Liver (tissue), 9 donors: ENCODE data around the gene CLEC16A. TPM values are rescaled to one million over a fixed set of nuclear protein-coding genes. Genes with fewer than 3 reads are reported as not detected.

Experiments used
- DNase-seq: peaks from one replicate; pipeline ENCODE4 v3.0.0-alpha.2; 2017; ENCODE audit warnings: low spot score
- H3K27ac ChIP-seq, 2 donors: one replicate each; pipeline ENCODE4 v1.7.0; 2013; ENCODE audit warnings: inconsistent platforms in 2 of 2, low read length in 2 of 2, control low read depth in 1 of 2, low read depth in 1 of 2, mild to moderate bottlenecking in 1 of 2
- H3K27me3 ChIP-seq, 4 donors: one replicate each; pipeline versions ENCODE4 v1.6.1 to v1.7.0; 2013; ENCODE audit warnings: low read length in 3 of 4, inconsistent platforms in 1 of 4, mild to moderate bottlenecking in 1 of 4, moderate library complexity in 1 of 4; ENCODE audit not compliant: control insufficient read depth in 4 of 4, insufficient read depth in 4 of 4
- H3K36me3 ChIP-seq, 4 donors: one replicate each; pipeline versions ENCODE4 v1.6.1 to v1.7.0; 2013; ENCODE audit warnings: low read length in 3 of 4, mild to moderate bottlenecking in 3 of 4, low read depth in 1 of 4, moderate library complexity in 1 of 4; ENCODE audit not compliant: control insufficient read depth in 4 of 4, insufficient read depth in 3 of 4
- H3K4me1 ChIP-seq, 4 donors: one replicate each; pipeline versions ENCODE4 v1.6.1 to v1.7.0; 2013; ENCODE audit warnings: low read length in 3 of 4, mild to moderate bottlenecking in 3 of 4, moderate library complexity in 1 of 4; ENCODE audit not compliant: control insufficient read depth in 4 of 4, insufficient read depth in 4 of 4
- H3K4me3 ChIP-seq, 3 donors: one replicate each; pipeline versions ENCODE4 v1.6.1 to v1.7.0; 2013; ENCODE audit warnings: low read length in 3 of 3, control low read depth in 1 of 3, low read depth in 1 of 3, mild to moderate bottlenecking in 1 of 3
- H3K9ac ChIP-seq, 2 donors: one replicate each; pipeline ENCODE4 v1.7.0; 2013; ENCODE audit warnings: low read length in 2 of 2, mild to moderate bottlenecking in 2 of 2, moderate library complexity in 2 of 2, control low read depth in 1 of 2, low read depth in 1 of 2
- H3K9me3 ChIP-seq, 4 donors: one replicate each; pipeline versions ENCODE4 v1.6.1 to v1.7.0; 2013; ENCODE audit warnings: low read length in 3 of 4; ENCODE audit not compliant: control insufficient read depth in 4 of 4
- ATF3 ChIP-seq: IDR thresholded peaks from 2 replicates; pipeline ENCODE4 v1.6.1; 2016; ENCODE audit warnings: antibody characterized with exemption
- CTCF ChIP-seq: fragments of 150-350 bp; IDR thresholded peaks from 2 replicates; pipeline ENCODE4 v1.5.1; 2017; ENCODE audit warnings: improper control_type of control experiment, low read depth, low read length; ENCODE audit not compliant: missing input control
- EGR1 ChIP-seq, 2 donors: IDR thresholded peaks; 2 replicates each; pipeline ENCODE4 v1.6.1; 2016 to 2018; ENCODE audit warnings: antibody characterized with exemption in 2 of 2, low read depth in 2 of 2
- FOXA1 ChIP-seq: IDR thresholded peaks from 2 replicates; pipeline ENCODE4 v1.6.1; 2016; ENCODE audit warnings: antibody characterized with exemption
- FOXA2 ChIP-seq: IDR thresholded peaks from 2 replicates; pipeline ENCODE4 v1.6.1; 2016; ENCODE audit warnings: antibody characterized with exemption
- GABPA ChIP-seq, 2 donors: IDR thresholded peaks in 1 of 2; conservative IDR thresholded peaks in 1 of 2; 2 replicates each; pipeline ENCODE4 v1.6.1; 2016; ENCODE audit warnings: antibody characterized with exemption in 2 of 2, mild to moderate bottlenecking in 1 of 2, moderate library complexity in 1 of 2
- HNF4A ChIP-seq, 2 donors: conservative IDR thresholded peaks; 2 replicates each; pipeline ENCODE4 v1.6.1; 2016; ENCODE audit warnings: antibody characterized with exemption in 2 of 2, mild to moderate bottlenecking in 2 of 2
- HNF4G ChIP-seq: IDR thresholded peaks from 2 replicates; pipeline ENCODE4 v1.6.1; 2016; ENCODE audit warnings: antibody characterized with exemption
- JUND ChIP-seq, 2 donors: IDR thresholded peaks; 2 replicates each; pipeline ENCODE4 v1.6.1; 2016; ENCODE audit warnings: antibody characterized with exemption in 2 of 2
- MAX ChIP-seq: IDR thresholded peaks from 2 replicates; pipeline ENCODE4 v1.6.1; 2016; ENCODE audit warnings: antibody characterized with exemption
- NR2F2 ChIP-seq: IDR thresholded peaks from 2 replicates; pipeline ENCODE4 v1.6.1; 2016; ENCODE audit warnings: antibody characterized with exemption
- RAD21 ChIP-seq, 2 donors: IDR thresholded peaks; 2 replicates each; pipeline ENCODE4 v1.6.1; 2016; ENCODE audit warnings: antibody characterized with exemption in 2 of 2, mild to moderate bottlenecking in 2 of 2
- REST ChIP-seq: IDR thresholded peaks from 2 replicates; pipeline ENCODE4 v1.6.1; 2016; ENCODE audit warnings: antibody characterized with exemption, mild to moderate bottlenecking
- SP1 ChIP-seq: IDR thresholded peaks from 2 replicates; pipeline ENCODE4 v1.6.1; 2018; ENCODE audit warnings: antibody characterized with exemption, mild to moderate bottlenecking
- TAF1 ChIP-seq: conservative IDR thresholded peaks from 2 replicates; pipeline ENCODE4 v1.6.1; 2016; ENCODE audit warnings: antibody characterized with exemption, mild to moderate bottlenecking
- YY1 ChIP-seq: IDR thresholded peaks from 2 replicates; pipeline ENCODE4 v1.6.1; 2016; ENCODE audit warnings: antibody characterized with exemption, mild to moderate bottlenecking
- ZBTB33 ChIP-seq: IDR thresholded peaks from 2 replicates; pipeline ENCODE4 v1.6.1; 2016; ENCODE audit warnings: antibody characterized with exemption
- WGBS: extraction: QIAGEN DNeasy Blood & Tissue Kit; methylation state at CpG from one replicate; pipeline ENCODE4 v1.1.7; 2013; 5-methylcytosine and 5-hydroxymethylcytosine counted together
- polyA plus RNA-seq, 2 donors: library from polyadenylated mRNA; stranded (reverse) in 1 of 2; unstranded in 1 of 2; fragments of 200-250 nt in 1 of 2; fragments of >200 nt in 1 of 2; fragmentation: Nextera tagmentation in 1 of 2; extraction: Ambion mirVana in 1 of 2; gene quantifications; one replicate each; pipeline versions ENCODE4 v1.2.1 to v1.2.3, GENCODE V29; 2013 to 2015
- total RNA-seq, 2 donors: library from RNA; depleted of rRNA; stranded (reverse); fragments of >200 nt; gene quantifications; one replicate each; pipeline ENCODE4 v1.2.3, GENCODE V29; 2014
- donor health status: healthy.
- donor health status: healthy.
- donor health status: healthy.
- donor health status: healthy.
- donor health status: healthy.

CLEC16A gene
- total and polyA plus RNA-seq, 4 donors = 9.7 to 23.0 (median 17.4) TPM

- TF ChIP-seq REST (no peak), MAX (no peak), FOXA1 (no peak)
These were observed 150.6 kb downstream of the CLEC16A start (continued) for GRCh38 chr16:11094857-11095565.

GRCh38 chr16:11095935-11096334, 151.6 kb downstream of the CLEC16A start:
- H3K4me3 ChIP-seq = no peak overlapping the region
- no peak for DNase-seq
- peaks cover 0 to 4% (median 1%) of the 10 kb centered on the region in 4 donors for H3K4me1 ChIP-seq
- no peaks in the 10 kb centered on the region for H3K9me3 ChIP-seq
- TF ChIP-seq ATF3 = no peak
- TF ChIP-seq ZBTB33 = no peak
- no peak for TF ChIP-seq TAF1
- TF ChIP-seq SP1 = no peak
- no peak for TF ChIP-seq GABPA (IDR thresholded peaks at IDR 0.05 in 1 of 2, conservative IDR thresholded peaks at IDR 0.05 in 1 of 2)
- TF ChIP-seq FOXA1 = no peak
- no peak for TF ChIP-seq YY1
- no peak for TF ChIP-seq HNF4G
- TF ChIP-seq RAD21 (IDR thresholded peaks at IDR 0.05) = no peak
- no peak for TF ChIP-seq MAX
- TF ChIP-seq CTCF = no peak
- no peak for TF ChIP-seq NR2F2
- TF ChIP-seq JUND (IDR thresholded peaks at IDR 0.05) = no peak
- no peak for TF ChIP-seq FOXA2
- TF ChIP-seq HNF4A (conservative IDR thresholded peaks at IDR 0.05) = no peak
- no peak for TF ChIP-seq EGR1 (IDR thresholded peaks at IDR 0.05; ENCODE audit: low read depth in 2 of 2)
- peaks cover 0 to 4% (median 0%) of the 10 kb centered on the region in 4 donors for H3K36me3 ChIP-seq
- no peak overlapping the region for H3K9ac ChIP-seq
- no peak overlapping the region for H3K27ac ChIP-seq
- WGBS = 97% methylated on average over 4 of the region's 4 CpGs
- no peaks in the 10 kb centered on the region for H3K27me3 ChIP-seq
